Activated naive CD4-positive, alpha-beta T cell treated with anti-CD3 and anti-CD28 coated beads, Interleukin-2, amount 50 U/mL, for 16 hours (primary cell): ENCODE results near the gene FGR.
A peak's percentile ranks its signal among the peaks of the same experiment; 100 is the strongest.
"Not testable (repeated sequence)": the region's sequence is repeated elsewhere in the genome, so short reads cannot be mapped to it uniquely, and the experiment has no call there.

ENCODE experiments used
- DNase-seq: peaks from one replicate; pipeline ENCODE4 v3.0.0-alpha.2; 2020

FGR gene

DNA sequence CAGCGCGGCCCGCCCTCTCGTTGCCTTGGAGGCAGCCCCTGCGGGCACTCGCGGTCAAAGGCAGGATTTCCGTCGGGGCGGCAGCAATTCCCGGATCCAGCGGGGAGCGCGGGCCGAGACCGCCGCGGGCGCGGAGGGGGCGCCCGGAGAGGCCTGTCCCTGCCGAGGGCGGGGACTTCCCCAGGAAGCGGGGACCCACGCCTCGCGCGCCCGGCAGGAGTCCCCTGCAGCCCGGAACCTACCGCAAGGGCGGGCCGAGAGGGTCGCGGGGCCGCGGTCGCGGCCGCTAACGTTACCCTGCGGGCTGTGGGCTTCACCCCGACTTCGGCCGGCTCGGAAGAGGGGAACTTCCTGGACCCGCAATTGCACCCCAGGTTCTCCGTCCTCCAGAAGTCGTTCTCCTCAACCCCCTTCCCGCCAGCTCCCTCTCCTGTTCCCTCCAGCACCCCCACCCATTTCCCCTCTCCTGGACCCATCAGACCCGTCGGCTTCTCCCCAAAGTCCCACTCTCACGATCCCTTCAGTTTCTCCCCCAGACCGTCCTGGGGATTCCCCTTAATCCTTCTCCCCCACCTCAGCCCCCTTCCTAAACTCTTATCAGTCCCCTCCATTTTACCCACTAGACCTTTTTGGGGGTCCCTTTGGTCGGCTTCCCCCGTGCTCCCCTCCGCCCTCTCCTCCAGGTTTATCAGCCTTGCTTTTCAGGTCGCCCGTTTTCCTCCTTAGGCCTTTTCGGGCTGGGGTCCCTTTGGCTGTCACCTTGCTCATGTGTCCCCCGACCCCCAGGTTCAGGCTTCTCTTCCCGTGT lies 604 bp downstream of the FGR start:
- peak; percentile 44 for DNase-seq

DNA sequence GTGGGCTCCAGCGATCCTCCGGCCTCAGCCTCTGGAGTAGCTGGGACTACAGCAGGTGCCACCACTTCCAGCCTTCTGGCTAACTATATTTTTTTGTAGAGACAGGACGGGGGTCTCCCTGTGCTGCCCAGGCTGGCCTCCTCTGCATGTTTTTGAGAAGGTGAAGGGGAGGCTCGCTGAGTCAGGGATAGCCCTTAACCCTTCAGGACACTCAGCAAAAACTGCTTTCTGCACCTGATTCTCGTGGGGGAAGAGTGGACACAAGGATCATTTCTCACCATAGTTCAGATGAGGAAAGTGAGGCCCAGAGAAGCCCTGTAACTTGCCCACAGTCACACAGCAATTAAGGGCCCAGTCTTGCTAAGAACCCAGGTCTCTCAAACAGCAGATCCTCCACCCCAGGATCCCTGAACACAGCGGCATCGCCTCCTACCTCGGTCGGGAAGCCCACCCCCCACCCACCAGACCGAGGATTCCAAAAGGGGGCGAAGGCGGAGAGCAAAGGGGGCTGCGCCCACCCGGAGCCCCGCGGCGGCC lies 1.3 kb downstream of the FGR start:
- no peak for DNase-seq

DNA sequence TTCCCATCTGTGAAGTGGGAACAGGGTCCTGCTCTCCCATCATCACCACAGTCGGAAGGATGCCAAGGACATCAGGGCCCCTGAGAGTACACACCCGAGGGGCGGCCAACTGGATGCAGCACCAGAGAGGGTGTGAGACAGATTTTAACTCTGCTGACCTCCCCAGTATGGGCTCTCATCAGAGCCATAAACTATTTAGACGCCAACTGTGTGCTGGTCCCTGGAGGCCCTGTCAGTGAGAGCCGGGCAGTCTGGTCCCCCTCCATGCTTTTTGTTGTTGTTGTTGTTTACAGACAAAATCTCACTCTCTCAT lies 1.7 kb downstream of the FGR start:
- DNase-seq = no peak

DNA sequence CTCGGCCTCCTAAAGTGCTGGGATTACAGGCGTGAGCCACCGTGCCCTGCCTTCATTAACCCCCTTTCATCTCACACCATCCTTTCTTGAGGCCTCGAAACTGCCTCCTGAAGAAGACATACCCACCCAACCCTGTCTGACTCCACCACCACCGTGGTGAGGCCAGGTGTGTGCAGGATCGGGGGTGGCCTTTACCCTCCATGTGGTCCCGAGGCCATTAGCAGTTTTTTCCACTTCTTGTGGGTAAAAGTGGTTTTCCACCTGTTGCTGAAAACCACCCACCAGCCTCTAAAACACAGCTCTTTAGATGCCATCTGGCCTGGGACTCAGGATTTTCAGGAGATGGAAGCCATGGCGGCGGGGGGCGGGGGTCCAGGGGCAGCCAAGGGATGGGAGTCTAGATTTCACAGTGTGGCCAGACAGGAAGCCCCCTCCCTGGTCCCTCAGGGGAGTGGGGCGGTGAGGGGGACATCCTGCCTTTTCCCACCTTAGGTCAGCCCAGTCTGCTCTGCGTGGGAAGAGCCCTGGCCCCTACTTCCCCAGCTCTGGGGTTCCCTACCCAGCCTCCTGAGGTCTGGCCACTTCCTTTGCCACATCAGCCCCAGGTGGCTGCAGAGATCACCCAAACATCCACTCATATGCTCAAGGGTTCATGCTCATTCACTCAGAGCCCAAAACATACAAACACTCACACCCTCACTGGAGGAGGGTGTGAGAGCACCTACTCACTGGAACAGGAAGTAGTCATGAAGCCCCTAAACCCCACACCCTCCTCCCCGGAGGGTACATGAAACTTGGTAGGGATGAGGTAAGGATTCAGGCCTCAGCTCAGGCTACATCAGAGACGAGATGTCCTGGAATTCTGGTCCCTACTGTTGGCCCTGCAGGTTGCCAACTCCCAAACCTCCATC lies 2.3 kb downstream of the FGR start:
- peak; percentile 59 for DNase-seq

DNA sequence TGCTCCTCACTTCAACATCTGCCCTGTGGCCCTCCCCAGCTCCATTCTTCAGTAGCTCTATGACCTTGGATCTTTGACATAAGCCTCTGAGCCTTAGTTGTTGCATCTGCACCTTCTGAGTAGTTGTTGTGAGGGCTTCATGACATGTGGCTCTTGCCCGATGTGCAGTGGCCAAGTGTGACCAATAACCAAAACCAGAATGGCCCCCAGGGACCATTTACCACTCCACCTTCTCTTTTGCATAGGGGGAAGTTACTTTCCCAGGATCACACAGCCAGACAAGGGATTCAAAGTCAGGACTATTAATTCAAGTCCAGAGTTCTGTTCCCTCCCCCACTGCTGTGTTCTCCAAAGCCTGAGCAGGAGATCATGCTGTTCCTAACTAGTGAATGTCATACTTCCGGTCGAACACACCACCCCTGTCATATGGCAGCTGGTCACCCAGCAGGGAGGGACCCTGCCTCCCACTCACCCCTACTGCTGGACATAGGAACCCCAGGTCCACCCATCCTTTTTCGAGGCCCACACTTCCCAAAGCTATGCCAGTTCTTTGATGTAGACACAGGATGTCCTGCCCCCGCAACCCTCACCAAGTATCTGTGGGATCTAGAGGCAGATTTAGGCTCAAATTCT lies 4.0 kb downstream of the FGR start:
- DNase-seq = no peak

DNA sequence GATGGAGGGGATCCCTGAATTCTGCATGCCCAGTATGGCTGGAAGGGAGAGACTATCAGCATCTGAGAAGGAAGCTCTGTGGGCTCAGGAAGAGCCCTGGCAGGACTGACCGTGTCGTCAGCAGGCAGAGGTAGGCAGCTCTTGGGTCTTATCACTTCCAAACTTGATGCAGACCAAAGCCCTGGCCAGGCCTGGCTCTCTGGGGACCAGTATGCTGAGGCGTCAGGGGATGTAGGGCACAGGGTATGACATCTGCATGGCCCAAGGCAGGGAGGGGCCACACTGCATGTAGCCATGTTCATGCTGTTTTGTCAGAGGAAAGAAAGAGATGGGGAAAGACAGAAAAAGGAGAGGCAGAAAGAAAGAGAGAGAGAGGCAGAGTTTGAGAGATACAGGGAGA lies 6.3 kb downstream of the FGR start:
- no peak for DNase-seq

DNA sequence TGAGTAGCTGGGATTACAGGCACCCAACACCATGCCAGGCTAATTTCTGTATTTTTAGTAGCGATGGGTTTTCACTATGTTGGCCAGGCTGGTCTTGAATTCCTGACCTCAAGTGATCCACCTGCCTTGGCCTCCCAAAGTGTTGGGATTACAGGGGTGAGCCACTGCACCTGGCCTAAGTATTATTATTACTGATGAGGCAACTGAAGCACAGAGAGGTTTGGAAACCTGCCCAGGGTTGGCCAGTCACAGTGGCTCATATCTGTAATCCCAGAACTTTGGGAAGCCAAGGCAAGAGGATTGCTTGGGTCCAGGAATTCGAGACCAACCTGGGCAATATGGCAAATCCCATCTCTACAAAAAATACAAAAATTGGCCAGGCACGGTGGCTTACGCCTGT lies 7.3 kb downstream of the FGR start:
- DNase-seq = not testable (repeated sequence)

DNA sequence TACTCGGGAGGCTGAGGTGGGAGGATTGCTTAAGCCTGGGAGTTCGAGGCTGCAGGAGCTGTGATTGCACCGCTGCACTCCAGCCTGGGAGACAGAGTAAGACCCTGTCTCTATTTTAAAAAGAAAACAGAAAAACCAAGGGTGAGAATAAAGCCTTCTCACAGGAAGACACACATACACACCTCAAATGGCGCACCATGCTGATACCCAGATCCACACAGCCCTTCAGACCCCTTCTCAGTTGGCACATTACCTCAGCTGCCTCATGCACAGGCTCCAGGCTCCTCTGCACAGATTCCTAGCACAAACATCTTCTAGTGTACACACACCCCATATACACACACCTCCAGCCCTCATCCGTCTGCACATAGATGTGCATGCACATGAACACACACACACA lies 7.9 kb downstream of the FGR start:
- no peak for DNase-seq

DNA sequence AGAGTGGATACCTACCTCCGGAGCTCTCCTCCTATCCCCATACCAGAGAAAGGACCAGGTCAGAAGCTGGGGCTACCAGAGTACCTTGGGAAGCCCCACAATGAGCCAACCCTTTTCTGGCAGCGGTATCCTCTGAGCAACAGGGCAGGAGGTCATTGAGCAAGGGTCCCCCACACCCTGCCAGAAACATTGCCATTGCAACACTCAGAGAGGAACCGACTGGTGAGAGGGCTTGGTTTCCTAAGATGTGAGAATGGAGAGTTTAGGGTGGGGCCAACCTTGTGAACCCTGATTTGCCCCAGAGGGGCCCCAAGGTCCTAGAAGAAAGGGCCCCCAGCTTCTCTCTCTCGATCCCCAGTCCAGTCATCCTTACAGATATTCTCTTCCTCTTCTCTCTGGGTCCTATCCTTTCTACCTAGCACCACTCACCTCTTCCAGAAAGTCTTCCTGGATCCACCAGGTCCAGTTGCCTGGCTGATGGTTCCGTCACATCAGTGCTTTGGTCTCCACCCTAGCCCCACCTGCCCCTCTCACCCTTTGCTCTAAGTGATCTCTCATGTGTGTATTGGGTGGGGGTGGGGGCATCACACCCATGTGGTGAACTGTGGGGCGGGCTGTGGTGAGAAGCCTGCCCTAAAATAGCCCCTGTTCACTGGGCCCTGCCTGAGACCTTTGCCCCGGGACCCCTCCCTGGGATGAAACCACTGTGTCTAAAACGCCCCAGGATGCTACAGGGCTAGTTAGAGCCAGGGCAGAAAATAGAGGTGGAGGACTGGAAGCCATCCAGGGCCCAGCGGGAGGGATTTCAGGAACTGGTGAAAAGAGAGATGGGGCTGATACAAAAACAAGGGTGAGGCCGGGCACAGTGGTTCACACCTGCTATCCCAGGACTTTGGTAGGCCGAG lies 8.7 kb downstream of the FGR start:
- no peak for DNase-seq

DNA sequence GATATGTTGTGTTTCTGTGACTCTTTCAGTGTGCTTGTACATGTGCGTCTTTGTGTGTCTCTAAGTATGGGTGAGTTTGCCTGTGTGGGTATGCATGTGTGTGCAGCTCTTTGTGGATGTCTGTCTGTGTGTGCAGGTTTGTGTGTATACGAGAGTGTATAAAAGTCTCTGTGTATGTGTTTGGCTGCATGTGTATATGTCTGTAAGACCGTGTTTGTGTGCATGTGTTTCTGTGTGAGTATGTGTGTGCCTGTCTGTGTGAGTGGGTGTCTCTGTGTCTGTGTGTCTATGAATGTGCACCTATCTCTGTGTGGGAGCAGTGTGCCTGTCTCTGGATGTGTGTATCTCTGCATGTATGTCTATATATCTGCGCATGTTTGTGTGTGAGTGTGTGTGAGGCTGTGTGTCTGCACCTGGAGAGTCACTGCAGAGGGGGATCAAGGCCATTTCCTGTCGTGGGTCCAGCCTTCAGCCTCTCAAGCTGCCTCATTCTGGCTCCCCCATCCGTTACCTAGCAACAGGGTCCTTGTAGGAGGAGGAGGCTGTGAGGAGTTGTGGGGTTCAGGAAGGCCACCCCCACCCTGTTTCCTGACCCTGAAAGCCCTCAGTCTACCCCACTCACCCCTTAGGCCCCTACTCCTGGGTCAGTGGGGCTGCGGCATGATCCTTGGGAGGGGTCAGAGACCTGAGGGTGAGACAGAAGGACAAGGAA lies 10.4 kb downstream of the FGR start:
- DNase-seq = no peak

DNA sequence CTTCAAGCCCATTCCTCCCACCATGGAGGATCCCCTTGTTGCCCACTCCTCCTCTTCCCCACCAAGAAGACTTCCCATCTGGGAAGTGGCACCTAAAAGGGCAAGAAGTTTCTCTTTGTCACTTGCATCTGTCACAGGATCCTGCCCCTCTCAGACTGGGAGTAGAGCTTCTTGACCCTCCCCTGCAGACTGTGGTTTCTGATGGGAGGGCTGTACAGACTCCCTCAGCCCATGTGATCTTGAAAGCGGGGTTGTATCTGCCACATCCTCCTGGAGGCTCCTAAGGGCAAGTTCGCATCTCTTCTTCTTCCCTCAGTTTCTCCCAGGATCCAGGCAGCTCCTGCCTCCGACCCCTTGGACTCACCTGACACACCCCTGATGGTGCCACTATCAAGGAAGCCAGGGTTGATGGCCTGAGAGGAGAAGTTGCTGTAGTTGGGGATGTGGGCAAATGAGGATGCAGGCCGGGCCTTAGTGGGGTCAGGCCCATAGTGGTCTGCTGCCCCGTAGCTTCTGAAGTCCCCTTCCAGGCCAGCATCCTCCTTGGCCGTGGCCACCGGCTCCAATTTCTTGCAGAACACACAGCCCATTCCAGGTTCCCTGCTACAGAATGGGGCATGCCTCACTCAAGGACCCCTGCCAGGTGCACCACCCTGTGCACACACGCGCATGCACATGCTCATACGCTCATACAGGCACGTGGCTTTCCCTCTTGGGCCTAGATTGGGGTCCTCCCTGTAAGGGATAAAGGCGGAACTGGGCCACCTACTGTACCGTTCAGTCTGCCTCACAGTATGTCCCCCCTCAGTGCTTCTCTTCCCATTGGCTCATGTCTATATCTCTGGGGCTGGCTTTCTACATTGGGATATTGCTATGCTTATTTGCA lies 11.4 kb downstream of the FGR start:
- DNase-seq = no peak

DNA sequence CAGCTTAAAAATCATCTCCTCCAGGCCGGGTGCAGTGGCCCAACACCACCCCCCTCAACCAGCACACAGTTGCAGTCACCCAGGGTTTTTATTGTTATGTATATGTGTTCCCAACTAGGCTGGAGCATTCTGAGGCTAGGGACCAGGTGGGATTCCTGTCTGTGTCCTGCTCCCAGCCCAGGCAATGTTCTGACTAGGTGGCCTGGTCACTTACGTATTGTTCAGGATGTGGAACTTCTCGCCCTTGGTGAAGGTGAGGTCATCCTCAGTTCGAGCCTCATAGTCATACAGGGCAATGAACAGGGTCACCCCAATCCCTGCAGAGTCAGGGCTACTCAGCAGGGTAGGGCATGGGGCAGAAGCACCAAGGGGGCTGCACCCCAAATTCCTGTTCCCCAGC lies 12.2 kb downstream of the FGR start:
- no peak for DNase-seq

DNA sequence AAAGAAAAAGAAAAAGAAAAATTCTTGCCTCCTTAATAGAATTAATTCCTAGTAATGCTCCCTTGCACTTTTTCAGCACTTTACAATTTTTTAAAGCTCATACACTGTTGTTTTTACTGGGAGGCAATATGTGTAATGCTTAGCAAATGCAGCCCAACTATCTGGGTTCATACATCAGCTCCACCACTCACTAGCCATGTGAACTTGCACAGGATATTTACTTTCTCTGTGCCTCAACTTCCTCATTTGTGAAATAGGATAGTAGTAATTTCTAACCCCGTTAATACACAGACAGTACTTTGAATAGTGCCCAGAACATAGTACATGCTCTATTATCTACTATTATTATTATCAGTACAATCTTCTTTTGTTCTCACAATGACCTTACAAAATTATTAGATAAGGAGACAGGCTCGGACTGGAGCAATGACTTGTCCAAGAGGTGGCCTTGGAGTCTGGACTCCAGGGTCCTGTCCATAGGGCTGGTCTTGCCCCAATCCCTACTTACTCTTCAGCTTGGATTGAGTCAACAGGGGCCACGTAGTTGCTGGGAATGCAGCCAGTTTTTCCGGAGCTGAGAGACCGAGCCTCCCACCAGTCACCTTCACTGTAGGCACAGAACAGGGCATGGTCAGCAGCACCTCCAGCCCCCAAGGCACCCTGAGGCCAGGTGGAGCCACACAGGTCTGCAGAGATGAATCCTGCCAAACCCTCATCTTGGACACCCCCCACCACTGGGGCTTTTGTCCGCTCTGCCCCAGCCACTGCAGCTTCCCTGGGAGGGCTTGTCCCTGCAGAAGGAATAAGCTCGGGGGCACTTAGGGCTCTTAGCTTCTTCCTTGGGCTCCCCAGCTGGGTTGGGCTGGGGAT lies 13.7 kb downstream of the FGR start:
- no peak for DNase-seq

DNA sequence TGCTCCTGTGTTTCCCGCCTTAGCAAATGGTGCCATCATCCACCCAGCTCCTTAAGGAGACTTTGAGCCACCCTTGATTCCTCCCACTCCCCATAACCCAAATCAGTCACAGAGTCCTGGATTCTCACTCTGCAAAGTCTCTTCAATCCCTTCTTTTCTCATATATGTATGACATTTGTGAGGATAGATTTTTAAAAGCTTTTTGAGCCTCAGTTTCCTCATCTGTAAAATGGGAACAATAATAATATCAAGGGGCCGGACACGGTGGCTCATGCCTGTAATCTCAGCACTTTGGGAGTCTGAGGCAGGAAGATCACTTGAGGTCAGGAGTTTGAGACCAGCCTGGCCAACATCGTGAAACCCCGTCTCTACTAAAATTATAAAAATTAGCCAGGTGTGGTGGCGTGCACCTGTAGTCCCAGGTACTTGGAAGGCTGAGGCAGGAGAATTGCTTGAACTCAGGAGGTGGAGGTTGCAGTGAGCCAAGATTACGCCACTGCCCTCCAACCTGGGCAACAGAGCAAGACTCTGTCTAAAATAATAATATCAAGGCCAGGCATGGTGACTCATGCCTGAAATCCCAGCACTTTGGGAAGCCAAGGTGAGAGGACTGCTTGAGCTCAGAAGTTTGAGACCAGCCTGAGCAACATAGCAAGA lies 15.1 kb downstream of the FGR start:
- DNase-seq = not testable (repeated sequence)

DNA sequence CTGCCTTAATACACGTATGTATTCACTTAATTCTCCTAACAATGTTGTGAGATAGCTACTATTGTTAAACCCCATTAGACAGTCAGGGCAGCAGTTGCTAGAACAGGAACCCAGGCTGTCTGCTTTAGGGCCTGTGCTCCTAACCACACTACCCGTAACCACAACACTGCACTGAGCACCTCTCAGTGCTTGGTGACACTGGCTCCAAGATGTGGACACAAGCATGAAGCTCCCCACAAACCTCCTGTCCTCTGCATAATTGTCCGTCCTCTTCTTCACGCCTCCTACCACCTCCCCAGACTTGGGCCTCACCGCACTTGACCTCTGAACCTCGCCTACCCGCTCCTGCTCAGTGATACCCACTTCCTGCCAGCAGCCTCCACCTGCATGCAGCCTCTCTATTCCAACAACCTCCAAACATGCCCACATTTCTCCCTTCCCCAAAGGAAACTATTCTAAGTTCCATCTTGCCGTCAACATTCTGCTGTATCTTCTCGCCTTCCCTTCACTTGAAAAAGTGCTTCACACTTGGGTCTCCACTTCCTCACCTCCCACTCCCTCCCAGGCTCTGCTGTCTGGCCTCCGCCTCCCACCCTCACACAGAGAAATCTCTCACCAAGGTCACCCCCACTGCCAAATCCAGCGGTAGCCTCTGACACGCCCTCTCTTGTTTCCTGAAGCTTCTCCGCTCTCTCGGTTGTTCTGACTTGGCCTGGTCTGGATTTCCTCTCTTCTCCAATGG lies 16.5 kb downstream of the FGR start:
- no peak for DNase-seq

DNA sequence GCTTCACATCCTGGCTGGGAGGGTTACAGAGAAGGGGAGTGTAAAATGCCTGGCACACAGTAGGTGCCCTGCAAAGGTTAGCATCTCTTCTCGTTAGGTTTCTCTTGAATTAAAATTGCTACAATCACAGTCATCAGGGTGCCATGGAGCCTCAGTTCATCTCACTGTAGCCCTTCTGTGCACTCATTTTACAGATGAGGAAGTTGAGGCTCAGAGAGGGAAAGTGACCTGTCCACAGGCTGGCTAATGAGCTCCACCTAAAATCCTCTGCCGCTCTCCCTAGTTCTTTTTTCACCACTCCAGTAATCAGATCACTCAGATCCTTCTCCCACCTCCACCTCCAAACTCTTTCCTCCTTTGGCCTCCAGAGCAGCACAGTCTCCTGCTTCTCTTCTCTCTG lies 17.6 kb downstream of the FGR start:
- no peak for DNase-seq

DNA sequence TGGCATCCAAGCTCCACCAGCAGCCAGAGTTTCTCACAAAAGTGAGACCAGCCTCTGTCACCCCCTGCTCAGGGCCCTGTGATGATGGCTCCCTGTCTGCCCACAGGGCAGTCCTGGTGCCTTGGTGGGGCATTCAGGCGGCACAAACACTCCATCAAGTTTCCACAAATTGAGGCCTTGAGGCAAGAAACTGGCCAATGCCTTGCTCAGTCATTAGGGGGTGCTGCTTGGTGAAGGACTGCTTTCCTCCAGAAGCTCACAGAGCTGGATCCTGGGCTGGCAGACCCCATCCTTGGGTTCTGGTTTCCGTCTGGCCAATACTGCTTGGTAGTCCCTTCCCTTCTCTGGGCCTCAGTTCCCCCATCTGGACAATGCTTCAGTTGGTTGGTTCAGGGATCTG lies 18.5 kb downstream of the FGR start:
- no peak for DNase-seq
